Trophoblast cell (in vitro differentiated cells and primary cell): ENCODE measurements around the gene ZMYND8.
"Not testable (repeated sequence)": the region's sequence is repeated elsewhere in the genome, so short reads cannot be mapped to it uniquely, and the experiment has no call there.

Source experiments
- DNase-seq, 2 donors: peaks; one replicate each; pipeline ENCODE4 v3.0.0-alpha.2; 2016
- H2AFZ ChIP-seq: 2 replicates; pipeline ENCODE4 v1.6.1; 2013; ENCODE audit warnings: low read length, moderate library complexity, mild to moderate bottlenecking; ENCODE audit not compliant: insufficient read depth, poor library complexity
- H2AK5ac ChIP-seq: 2 replicates; pipeline ENCODE4 v1.6.1; 2013; ENCODE audit warnings: mild to moderate bottlenecking, low read length
- H2BK120ac ChIP-seq: 2 replicates; pipeline ENCODE4 v1.6.1; 2013; ENCODE audit warnings: low read length, mild to moderate bottlenecking, moderate library complexity; ENCODE audit not compliant: insufficient read depth, poor library complexity
- H2BK12ac ChIP-seq: 2 replicates; pipeline ENCODE4 v1.6.1; 2013; ENCODE audit warnings: mild to moderate bottlenecking, low read length, moderate library complexity
- H2BK5ac ChIP-seq: 2 replicates; pipeline ENCODE4 v1.6.1; 2013; ENCODE audit warnings: low read length, low read depth, moderate library complexity, mild to moderate bottlenecking; ENCODE audit not compliant: poor library complexity
- H3K14ac ChIP-seq: 2 replicates; pipeline ENCODE4 v1.6.1; 2013; ENCODE audit warnings: mild to moderate bottlenecking, low read length
- H3K18ac ChIP-seq: 2 replicates; pipeline ENCODE4 v1.6.1; 2013; ENCODE audit warnings: mild to moderate bottlenecking, low read length
- H3K23ac ChIP-seq: 2 replicates; pipeline ENCODE4 v1.6.1; 2013; ENCODE audit warnings: low read length
- H3K27ac ChIP-seq: 2 replicates; pipeline ENCODE4 v1.5.1; 2013; ENCODE audit warnings: low read depth, mild to moderate bottlenecking, inconsistent platforms, low read length, moderate library complexity
- H3K27me3 ChIP-seq: 2 replicates; pipeline ENCODE4 v1.6.1; 2013; ENCODE audit warnings: inconsistent platforms, mild to moderate bottlenecking, low read length, moderate library complexity; ENCODE audit not compliant: insufficient read depth
- H3K36me3 ChIP-seq, 2 experiments: 1 replicate in 1 of 2; 2 replicates in 1 of 2; pipeline ENCODE4 v1.6.1; 2013; ENCODE audit warnings: low read length in 2 of 2, mild to moderate bottlenecking in 2 of 2, moderate library complexity in 1 of 2; ENCODE audit not compliant: insufficient read depth in 2 of 2, control insufficient read depth in 1 of 2
- H3K4ac ChIP-seq: 2 replicates; pipeline ENCODE4 v1.6.1; 2013; ENCODE audit warnings: low read depth, mild to moderate bottlenecking, low read length, moderate library complexity
- H3K4me1 ChIP-seq, 2 experiments: 1 replicate in 1 of 2; 2 replicates in 1 of 2; pipeline ENCODE4 v1.6.1; 2013; ENCODE audit warnings: low read length in 2 of 2, mild to moderate bottlenecking in 2 of 2, moderate library complexity in 1 of 2; ENCODE audit not compliant: insufficient read depth in 2 of 2, control insufficient read depth in 1 of 2
- H3K4me2 ChIP-seq: 2 replicates; pipeline ENCODE4 v1.6.1; 2013; ENCODE audit warnings: inconsistent platforms, mild to moderate bottlenecking, low read length, moderate library complexity
- H3K4me3 ChIP-seq: 2 replicates; pipeline ENCODE4 v1.5.1; 2013; ENCODE audit warnings: mild to moderate bottlenecking, low read depth, low read length, inconsistent platforms
- H3K79me1 ChIP-seq: one replicate; pipeline ENCODE4 v1.6.1; 2013; ENCODE audit warnings: low read length
- H3K79me2 ChIP-seq: 2 replicates; pipeline ENCODE4 v1.6.1; 2013; ENCODE audit warnings: low read length, mild to moderate bottlenecking; ENCODE audit not compliant: control insufficient read depth, insufficient read depth, poor library complexity
- H3K9ac ChIP-seq: 2 replicates; pipeline ENCODE4 v1.6.1; 2013; ENCODE audit warnings: mild to moderate bottlenecking, low read length
- H3K9me3 ChIP-seq: 2 replicates; pipeline ENCODE4 v1.6.1; 2013; ENCODE audit warnings: low read depth, mild to moderate bottlenecking, control low read depth, inconsistent platforms, low read length; ENCODE audit not compliant: insufficient read depth
- H4K12ac ChIP-seq: 2 replicates; pipeline ENCODE4 v1.6.1; 2013; ENCODE audit warnings: low read depth, mild to moderate bottlenecking, low read length, moderate library complexity
- H4K8ac ChIP-seq: 2 replicates; pipeline ENCODE4 v1.6.1; 2013; ENCODE audit warnings: low read depth, mild to moderate bottlenecking, low read length, moderate library complexity
- H4K91ac ChIP-seq: one replicate; pipeline ENCODE4 v1.6.1; 2013; ENCODE audit warnings: low read depth, mild to moderate bottlenecking, low read length, moderate library complexity
- WGBS: extraction: QIAGEN DNeasy Blood & Tissue Kit; methylation state at CpG from one replicate; pipeline ENCODE4 v1.1.7; 2013; ENCODE audit warnings: missing lambda C conversion rate; ENCODE audit not compliant: insufficient read length, insufficient coverage; ENCODE audit errors: extremely low coverage; 5-methylcytosine and 5-hydroxymethylcytosine counted together

Gene ZMYND8

GRCh38 chr20:47178277-47178676, 178.2 kb downstream of the ZMYND8 start:
- H3K36me3 ChIP-seq = peaks cover 3 to 17% of the 10 kb centered on the region in 2 experiments
- H2BK120ac ChIP-seq = no peak overlapping the region
- H3K27ac ChIP-seq = no peak overlapping the region
- no peak overlapping the region for H2AK5ac ChIP-seq
- H4K8ac ChIP-seq = no peak overlapping the region
- no peak overlapping the region for H3K4ac ChIP-seq
- H3K4me3 ChIP-seq = no peak overlapping the region
- H4K91ac ChIP-seq = no peak overlapping the region
- no peak overlapping the region for H3K18ac ChIP-seq
- no peak overlapping the region for H2BK5ac ChIP-seq
- H2BK12ac ChIP-seq = no peak overlapping the region
- H3K9me3 ChIP-seq = no peaks in the 10 kb centered on the region
- no peak overlapping the region for H3K23ac ChIP-seq
- no peak for DNase-seq
- no peaks in the 10 kb centered on the region for H3K27me3 ChIP-seq
- no peaks in the 10 kb centered on the region for H3K79me2 ChIP-seq
- no peak overlapping the region for H3K14ac ChIP-seq
- H3K4me2 ChIP-seq = no peak overlapping the region
- no peak overlapping the region for H3K9ac ChIP-seq
- WGBS = no CpG with 5 or more reads among the region's 3 CpGs
- no peak overlapping the region for H4K12ac ChIP-seq
- H3K4me1 ChIP-seq = no peaks in the 10 kb centered on the region
- no peaks in the 10 kb centered on the region for H3K79me1 ChIP-seq
- no peak overlapping the region for H2AFZ ChIP-seq

GRCh38 chr20:47176217-47176616, 180.3 kb downstream of the ZMYND8 start:
- not testable (repeated sequence) for H3K27ac ChIP-seq, H3K18ac ChIP-seq, H2BK12ac ChIP-seq, H3K79me2 ChIP-seq, H2AK5ac ChIP-seq, H2BK120ac ChIP-seq, H3K23ac ChIP-seq, H2AFZ ChIP-seq, DNase-seq, H3K4me3 ChIP-seq, H4K12ac ChIP-seq, H3K4ac ChIP-seq, H4K91ac ChIP-seq, H3K4me1 ChIP-seq, H3K14ac ChIP-seq, H3K79me1 ChIP-seq, H2BK5ac ChIP-seq, H3K9ac ChIP-seq, H3K27me3 ChIP-seq, H4K8ac ChIP-seq, H3K9me3 ChIP-seq, H3K4me2 ChIP-seq
- WGBS = no CpG with 5 or more reads among the region's 5 CpGs
- peaks cover 12 to 20% of the 10 kb centered on the region in 2 experiments for H3K36me3 ChIP-seq

GRCh38 chr20:47175493-47175892, 181.0 kb downstream of the ZMYND8 start:
- Histone ChIP-seq H3K4me3 (no peak overlapping the region), H2AK5ac (no peak overlapping the region), H3K23ac (no peak overlapping the region), H3K9ac (no peak overlapping the region), H2BK120ac (no peak overlapping the region), H3K14ac (no peak overlapping the region), H2AFZ (no peak overlapping the region), H3K79me1 (no peaks in the 10 kb centered on the region), H4K91ac (no peak overlapping the region), H4K8ac (no peak overlapping the region), H2BK5ac (no peak overlapping the region), H3K4ac (no peak overlapping the region), H3K79me2 (no peaks in the 10 kb centered on the region), H3K36me3 (peaks cover 10 to 16% of the 10 kb centered on the region in 2 experiments), H3K4me2 (no peak overlapping the region), H3K27me3 (no peaks in the 10 kb centered on the region), H3K27ac (no peak overlapping the region), H3K9me3 (peaks cover 2% of the 10 kb centered on the region), H3K18ac (no peak overlapping the region), H2BK12ac (no peak overlapping the region), H3K4me1 (peaks cover 0 to 3% of the 10 kb centered on the region in 2 experiments), H4K12ac (no peak overlapping the region)
- DNase-seq = no peak
- WGBS = no CpG with 5 or more reads among the region's 6 CpGs

- no peak overlapping the region for H3K9ac ChIP-seq
- no peaks in the 10 kb centered on the region for H3K79me2 ChIP-seq
- H3K4me3 ChIP-seq = no peak overlapping the region
- DNase-seq = no peak
- no peaks in the 10 kb centered on the region for H3K27me3 ChIP-seq
- no peak overlapping the region for H4K8ac ChIP-seq
- no peak overlapping the region for H2BK12ac ChIP-seq
- H2BK5ac ChIP-seq = no peak overlapping the region
- peaks cover 0 to 3% of the 10 kb centered on the region in 2 experiments for H3K4me1 ChIP-seq
- H3K27ac ChIP-seq = no peak overlapping the region
- peaks cover 9 to 13% of the 10 kb centered on the region in 2 experiments for H3K36me3 ChIP-seq
- H2AK5ac ChIP-seq = no peak overlapping the region
- no CpG with 5 or more reads among the region's 21 CpGs for WGBS
- H2BK120ac ChIP-seq = no peak overlapping the region
- no peak overlapping the region for H3K23ac ChIP-seq
- no peak overlapping the region for H4K12ac ChIP-seq
- no peak overlapping the region for H3K14ac ChIP-seq
- peaks cover 2% of the 10 kb centered on the region for H3K9me3 ChIP-seq
- H3K79me1 ChIP-seq = no peaks in the 10 kb centered on the region
- no peak overlapping the region for H3K4me2 ChIP-seq
- no peak overlapping the region for H2AFZ ChIP-seq
- no peak overlapping the region for H3K18ac ChIP-seq
- H4K91ac ChIP-seq = no peak overlapping the region
- H3K4ac ChIP-seq = no peak overlapping the region
Measured at GRCh38 chr20:47174456-47175243, 181.8 kb downstream of the ZMYND8 start.
